Measurements from ENCODE around the gene SAC3D1.

Gene SAC3D1

DNA sequence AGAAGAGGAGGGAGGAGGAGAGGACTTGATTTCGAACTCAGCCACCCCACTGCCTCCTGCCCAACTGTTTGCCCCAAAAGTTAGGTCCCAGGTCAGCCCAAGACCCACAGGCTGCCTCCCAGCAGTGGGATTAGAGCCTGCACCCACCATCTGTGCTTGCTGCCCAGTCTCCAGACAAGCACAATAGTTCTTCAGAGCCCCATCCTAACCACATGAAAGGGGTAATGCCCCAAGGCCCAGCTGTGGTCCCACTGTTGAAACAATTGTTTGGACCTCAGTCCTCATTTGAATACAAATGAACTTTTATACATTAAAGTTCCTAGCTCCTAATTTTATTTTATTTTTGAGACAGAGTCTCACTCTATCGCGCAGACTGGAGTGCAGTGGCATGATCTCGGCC is 49.6 kb downstream of the SAC3D1 start:
- no peak for DNase-seq (ENCODE audit: low read depth)

Measured in GM04503 (cell line).